A375 (cell line): ENCODE measurements around the gene OAF. TPM values are rescaled to one million over a fixed set of nuclear protein-coding genes. Genes with fewer than 3 reads are reported as not detected.

ENCODE experiments used
- total RNA-seq: library from RNA; depleted of rRNA; stranded (reverse); fragments of >200 nt; shearing (Covaris generic); gene quantifications from 2 replicates; pipeline ENCODE4 v1.2.3, GENCODE V29; 2014; rRNA removed

OAF gene
- total RNA-seq = 160 and 164 TPM in 2 replicates

GRCh38 chr11:120210626-120211521 is at the start of gene OAF:
OAF (plus strand) TSS chr11:120211032; CDS start chr11:120211280, 248 bp downstream.

GRCh38 chr11:120239713-120240640 is 29.1 kb downstream of the OAF start, which contains the start of gene POU2F3:
POU2F3 (plus strand) TSS chr11:120240140; CDS start chr11:120240344, 204 bp downstream.

Other genes with a start within 250 kb of the OAF start
- gene TRIM29, start 72.9 kb upstream of the OAF start, total RNA-seq = 0.08 and 2.1 TPM in 2 replicates
- 0.11 and 0.50 TPM in 2 replicates for gene POU2F3, start 29.1 kb downstream of the OAF start, total RNA-seq
- 8.8 and 10.8 TPM in 2 replicates for gene TLCD5, start 114.3 kb downstream of the OAF start, total RNA-seq
- gene ARHGEF12, start 125.4 kb downstream of the OAF start, total RNA-seq = 31.6 and 40.9 TPM in 2 replicates